Measurements from ENCODE around the gene IGSF9B. TPM values are rescaled to one million over a fixed set of nuclear protein-coding genes. Genes with fewer than 3 reads are reported as not detected.

Gene IGSF9B
- total and polyA plus RNA-seq, 8 donors, result 1.1 to 5.8 (median 2.6) TPM

DNA sequence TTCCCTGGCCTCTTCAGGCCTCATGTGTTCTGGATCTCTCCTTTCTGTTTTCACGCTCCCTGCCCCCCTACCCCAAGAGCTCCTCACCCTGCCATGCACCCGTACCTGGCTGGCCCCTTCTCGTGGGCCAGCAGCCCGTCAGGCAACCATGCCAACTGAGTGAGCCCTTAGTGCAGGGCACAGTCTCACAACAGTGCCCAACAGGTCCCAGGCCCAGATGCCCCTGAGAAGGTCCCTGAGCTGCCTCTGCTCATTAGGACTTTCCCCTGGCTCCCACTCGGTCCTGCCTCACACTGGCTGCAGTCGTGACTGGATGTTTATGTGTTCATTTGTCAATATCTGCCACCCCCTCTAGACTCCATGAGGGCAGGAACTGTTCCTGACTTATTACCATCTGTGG is 44.8 kb upstream of the IGSF9B start:
- no peaks in the 10 kb centered on the region for H3K36me3 ChIP-seq
- WGBS, 2 donors, result 59 to 61% methylated on average over 6 of the region's 6 CpGs
- no peaks in the 10 kb centered on the region for H3K4me1 ChIP-seq
- no peak overlapping the region for H3K4me3 ChIP-seq
- no peak for FAIRE-seq
- DNase-seq, result no peak
- TF ChIP-seq, protein P1, sequence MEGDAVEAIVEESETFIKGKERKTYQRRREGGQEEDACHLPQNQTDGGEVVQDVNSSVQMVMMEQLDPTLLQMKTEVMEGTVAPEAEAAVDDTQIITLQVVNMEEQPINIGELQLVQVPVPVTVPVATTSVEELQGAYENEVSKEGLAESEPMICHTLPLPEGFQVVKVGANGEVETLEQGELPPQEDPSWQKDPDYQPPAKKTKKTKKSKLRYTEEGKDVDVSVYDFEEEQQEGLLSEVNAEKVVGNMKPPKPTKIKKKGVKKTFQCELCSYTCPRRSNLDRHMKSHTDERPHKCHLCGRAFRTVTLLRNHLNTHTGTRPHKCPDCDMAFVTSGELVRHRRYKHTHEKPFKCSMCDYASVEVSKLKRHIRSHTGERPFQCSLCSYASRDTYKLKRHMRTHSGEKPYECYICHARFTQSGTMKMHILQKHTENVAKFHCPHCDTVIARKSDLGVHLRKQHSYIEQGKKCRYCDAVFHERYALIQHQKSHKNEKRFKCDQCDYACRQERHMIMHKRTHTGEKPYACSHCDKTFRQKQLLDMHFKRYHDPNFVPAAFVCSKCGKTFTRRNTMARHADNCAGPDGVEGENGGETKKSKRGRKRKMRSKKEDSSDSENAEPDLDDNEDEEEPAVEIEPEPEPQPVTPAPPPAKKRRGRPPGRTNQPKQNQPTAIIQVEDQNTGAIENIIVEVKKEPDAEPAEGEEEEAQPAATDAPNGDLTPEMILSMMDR (IDR thresholded peaks at IDR 0.05), result no peak
- no peaks in the 10 kb centered on the region for H3K27me3 ChIP-seq
- intact Hi-C loops (cut with DNase I), result no loop called here
- no peak for ATAC-seq
- H3K27ac ChIP-seq, result no peak overlapping the region
- no peaks in the 10 kb centered on the region for H3K9me3 ChIP-seq

DNA sequence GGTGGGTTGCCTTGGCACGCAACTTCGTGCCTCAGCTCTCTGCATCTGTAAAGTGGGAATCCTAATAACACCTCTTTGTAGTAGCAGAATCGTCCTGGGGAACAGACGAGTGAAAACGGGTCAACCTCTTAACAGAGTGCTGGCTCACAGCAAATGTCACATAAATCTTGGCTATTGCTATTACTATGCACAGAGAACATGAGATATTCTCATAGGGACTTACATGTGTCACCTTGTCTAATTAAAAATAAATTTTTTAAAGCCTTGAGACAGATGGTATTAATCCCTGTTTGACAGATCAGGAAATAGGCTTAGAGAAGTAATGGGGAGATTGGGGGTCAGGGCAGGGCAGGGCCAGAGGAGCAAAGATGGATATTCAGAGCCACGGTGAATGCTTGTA is 44.3 kb upstream of the IGSF9B start:
- TF ChIP-seq, protein P1 (IDR thresholded peaks at IDR 0.05), result no peak
- no peak overlapping the region for H3K27ac ChIP-seq
- ATAC-seq (no peak), DNase-seq (no peak), FAIRE-seq (no peak)
- intact Hi-C loops (cut with DNase I), result no loop called here
- H3K36me3 ChIP-seq, result no peaks in the 10 kb centered on the region
- H3K27me3 ChIP-seq, result no peaks in the 10 kb centered on the region
- no peaks in the 10 kb centered on the region for H3K9me3 ChIP-seq
- WGBS, 2 donors, result 57 to 63% methylated on average over 6 of the region's 6 CpGs
- no peaks in the 10 kb centered on the region for H3K4me1 ChIP-seq
- H3K4me3 ChIP-seq, result no peak overlapping the region

DNA sequence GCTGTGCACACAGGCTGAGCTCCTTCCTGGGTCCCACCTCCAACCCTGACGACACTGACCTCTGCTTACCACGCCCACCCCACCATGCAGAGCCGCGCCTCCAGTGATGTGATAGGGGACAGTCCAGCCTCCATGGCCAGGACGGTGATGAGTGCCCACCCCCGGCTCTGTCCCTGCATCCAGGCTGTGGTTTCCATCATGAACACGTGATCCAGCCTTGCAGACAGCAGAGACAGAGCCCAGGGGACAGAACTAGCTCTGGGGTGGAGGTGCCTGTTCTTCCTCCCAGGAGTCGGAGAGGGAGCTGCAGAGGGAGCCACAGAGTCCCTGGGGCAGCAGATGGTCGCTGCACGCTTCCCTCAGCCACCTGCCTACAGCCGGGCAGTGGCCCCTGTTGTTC is 42.6 kb upstream of the IGSF9B start:
- no peak for FAIRE-seq
- WGBS, 2 donors, result 39 to 47% methylated on average over 11 of the region's 11 CpGs
- no peaks in the 10 kb centered on the region for H3K9me3 ChIP-seq

DNA sequence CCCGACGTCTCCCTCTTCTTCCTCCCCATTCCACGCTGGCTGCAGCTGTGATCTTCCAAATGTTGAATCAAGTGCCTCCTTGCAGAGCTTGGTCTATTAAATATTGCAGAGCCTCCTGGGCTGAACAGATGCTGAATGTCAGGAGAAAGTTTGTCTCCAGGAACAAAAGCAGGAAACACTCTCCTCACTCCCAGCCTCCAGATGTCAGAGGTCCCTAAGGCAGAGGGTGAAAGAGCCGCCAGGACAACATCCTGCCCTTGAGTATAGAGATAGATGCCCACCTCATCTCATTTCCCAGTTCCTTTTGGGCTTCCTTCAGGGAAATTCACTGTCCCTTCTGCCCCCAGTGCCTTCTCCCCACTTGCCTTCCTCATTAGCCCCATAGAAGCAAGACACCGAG is 40.8 kb upstream of the IGSF9B start:
- H3K4me1 ChIP-seq, result no peaks in the 10 kb centered on the region
- FAIRE-seq, result no peak
- TF ChIP-seq, protein P1 (IDR thresholded peaks at IDR 0.05), result no peak
- H3K27me3 ChIP-seq, result no peaks in the 10 kb centered on the region
- no peak for ATAC-seq
- H3K9me3 ChIP-seq, result no peaks in the 10 kb centered on the region
- no peaks in the 10 kb centered on the region for H3K36me3 ChIP-seq
- H3K4me3 ChIP-seq, result no peak overlapping the region
- 63 to 78% methylated on average over 5 of the region's 5 CpGs for WGBS, 2 donors
- intact Hi-C loops (cut with DNase I), result no loop called here
- no peak overlapping the region for H3K27ac ChIP-seq
- DNase-seq, result no peak

More for the DNA sequence above, 42.6 kb upstream of the IGSF9B start:
- Histone ChIP-seq H3K27ac (no peak overlapping the region), H3K4me1 (no peaks in the 10 kb centered on the region), H3K27me3 (no peaks in the 10 kb centered on the region), H3K36me3 (no peaks in the 10 kb centered on the region), H3K4me3 (no peak overlapping the region)
- TF ChIP-seq, protein P1 (IDR thresholded peaks at IDR 0.05), result no peak
- DNase-seq (no peak), ATAC-seq (no peak)
- intact Hi-C loops (cut with DNase I), result no loop called here

GRCh38 chr11:133996671-133997070 is 39.9 kb upstream of the IGSF9B start:
- H3K27ac ChIP-seq, result no peak overlapping the region
- no peak for FAIRE-seq
- intact Hi-C loops (cut with DNase I), result no loop called here
- TF ChIP-seq, protein P1 (IDR thresholded peaks at IDR 0.05), result no peak
- no peak overlapping the region for H3K4me3 ChIP-seq
- H3K27me3 ChIP-seq, result no peaks in the 10 kb centered on the region
- WGBS, 2 donors, result 60 to 64% methylated on average over 10 of the region's 10 CpGs
- no peaks in the 10 kb centered on the region for H3K9me3 ChIP-seq
- no peaks in the 10 kb centered on the region for H3K36me3 ChIP-seq
- no peak for ATAC-seq
- DNase-seq, result no peak
- H3K4me1 ChIP-seq, result no peaks in the 10 kb centered on the region
